Measurements from ENCODE around the gene DIAPH2.

The DIAPH2 gene

GRCh38 chrX:97504431-97504830 lies 819.8 kb downstream of the DIAPH2 start:
- Mint-ChIP-seq H3K9me3 (no peaks in the 10 kb centered on the region), H3K27me3 (no peaks in the 10 kb centered on the region), H3K4me3 (no peak overlapping the region), H3K4me1 (ENCODE audit: low read depth) (no peaks in the 10 kb centered on the region), H3K27ac (no peak overlapping the region), H3K36me3 (ENCODE audit: low read depth) (no peaks in the 10 kb centered on the region)
- intact Hi-C loops (cut with micrococcal nuclease), result no loop called here

GRCh38 chrX:97517763-97518162 lies 833.1 kb downstream of the DIAPH2 start:
- Mint-ChIP-seq H3K4me3 (no peak overlapping the region), H3K36me3 (ENCODE audit: low read depth) (peaks cover 5% of the 10 kb centered on the region), H3K4me1 (ENCODE audit: low read depth) (no peaks in the 10 kb centered on the region), H3K27me3 (no peaks in the 10 kb centered on the region), H3K9me3 (no peaks in the 10 kb centered on the region), H3K27ac (no peak overlapping the region)
- intact Hi-C loops (cut with micrococcal nuclease), result no loop called here

DNA sequence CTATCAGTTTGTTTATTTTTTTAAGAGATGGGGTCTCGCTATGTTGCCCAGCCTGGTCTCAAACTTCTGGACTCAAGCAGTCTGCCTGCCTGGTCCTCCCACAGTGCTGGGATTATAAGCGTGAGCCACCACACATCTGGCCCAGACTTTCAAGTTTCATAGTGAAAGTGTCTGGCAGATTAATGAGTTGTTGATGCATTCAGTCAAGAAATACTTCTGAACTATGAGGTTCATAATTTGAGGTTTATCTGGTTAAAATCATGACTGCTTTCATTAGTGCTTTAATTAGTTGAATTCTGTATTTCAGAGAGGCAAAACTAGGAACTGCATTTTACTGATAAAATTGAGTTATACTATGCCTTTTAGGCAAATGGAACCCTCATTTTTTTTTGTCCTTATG lies 837.7 kb downstream of the DIAPH2 start:
- Mint-ChIP-seq H3K9me3 (no peaks in the 10 kb centered on the region), H3K4me3 (no peak overlapping the region), H3K27me3 (no peaks in the 10 kb centered on the region), H3K4me1 (ENCODE audit: low read depth) (peaks cover 8% of the 10 kb centered on the region), H3K36me3 (ENCODE audit: low read depth) (no peaks in the 10 kb centered on the region), H3K27ac (no peak overlapping the region)
- intact Hi-C loops (cut with micrococcal nuclease), result no loop called here

GRCh38 chrX:97524340-97524739 lies 839.7 kb downstream of the DIAPH2 start:
- Mint-ChIP-seq H3K27me3 (no peaks in the 10 kb centered on the region), H3K27ac (no peak overlapping the region), H3K9me3 (no peaks in the 10 kb centered on the region), H3K36me3 (ENCODE audit: low read depth) (no peaks in the 10 kb centered on the region), H3K4me3 (no peak overlapping the region), H3K4me1 (ENCODE audit: low read depth) (peaks cover 23% of the 10 kb centered on the region)
- intact Hi-C loops (cut with micrococcal nuclease), result no loop called here

DNA sequence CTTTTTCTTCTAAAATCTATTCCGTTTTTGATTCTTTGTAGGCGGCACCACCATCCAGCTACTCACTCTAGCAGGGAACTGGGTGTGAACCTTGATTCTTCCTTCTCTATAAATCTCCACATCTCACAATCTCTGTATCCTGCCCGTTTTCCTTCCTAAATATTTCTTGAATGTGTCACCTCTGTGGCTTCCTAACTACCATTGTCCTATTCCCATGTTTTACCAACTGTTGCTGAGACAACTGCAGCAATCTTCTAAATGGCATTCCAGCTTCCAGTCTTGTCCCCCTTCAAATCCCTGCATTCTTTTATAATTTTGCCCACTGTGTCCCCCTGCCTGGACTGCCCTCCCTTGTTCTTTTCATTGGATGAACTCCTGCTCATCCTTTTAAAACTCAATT lies 840.4 kb downstream of the DIAPH2 start:
- Mint-ChIP-seq H3K4me1 (ENCODE audit: low read depth) (peaks cover 30% of the 10 kb centered on the region), H3K4me3 (no peak overlapping the region), H3K27me3 (no peaks in the 10 kb centered on the region), H3K36me3 (ENCODE audit: low read depth) (no peaks in the 10 kb centered on the region), H3K27ac (no peak overlapping the region), H3K9me3 (no peaks in the 10 kb centered on the region)
- intact Hi-C loops (cut with micrococcal nuclease), result no loop called here

GRCh38 chrX:97525981-97526380 lies 841.3 kb downstream of the DIAPH2 start:
- Mint-ChIP-seq H3K27me3 (no peaks in the 10 kb centered on the region), H3K27ac (no peak overlapping the region), H3K4me3 (no peak overlapping the region), H3K36me3 (ENCODE audit: low read depth) (peaks cover 5% of the 10 kb centered on the region), H3K4me1 (ENCODE audit: low read depth) (peaks cover 31% of the 10 kb centered on the region), H3K9me3 (peaks cover 7% of the 10 kb centered on the region)
- intact Hi-C loops (cut with micrococcal nuclease), result no loop called here

DNA sequence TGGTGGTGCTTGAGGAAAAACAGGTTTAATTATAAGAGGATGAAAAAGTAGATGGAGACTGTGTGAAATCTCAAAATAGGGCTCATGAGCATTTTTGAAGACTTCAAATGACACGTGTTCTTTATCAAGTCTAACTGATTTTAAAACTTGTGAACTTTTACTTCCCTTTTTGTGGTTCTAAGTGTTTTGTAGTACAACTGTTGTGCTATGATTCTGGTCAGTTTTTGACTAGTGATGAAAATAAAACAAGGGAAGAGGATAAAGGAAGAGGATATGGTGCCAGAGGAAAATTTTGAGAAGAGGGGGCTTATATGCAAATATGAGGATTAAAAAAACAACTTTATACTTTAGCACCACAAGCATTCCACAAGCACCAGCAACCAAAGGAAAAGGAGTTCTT lies 843.1 kb downstream of the DIAPH2 start:
- Mint-ChIP-seq H3K4me3 (no peak overlapping the region), H3K27ac (no peak overlapping the region), H3K9me3 (peaks cover 9% of the 10 kb centered on the region), H3K36me3 (ENCODE audit: low read depth) (peaks cover 6% of the 10 kb centered on the region), H3K4me1 (ENCODE audit: low read depth) (peaks cover 31% of the 10 kb centered on the region), H3K27me3 (no peaks in the 10 kb centered on the region)
- intact Hi-C loops (cut with micrococcal nuclease), result no loop called here

GRCh38 chrX:97529536-97530200 lies 845.0 kb downstream of the DIAPH2 start:
- Mint-ChIP-seq H3K4me3 (no peak overlapping the region), H3K27me3 (no peaks in the 10 kb centered on the region), H3K9me3 (peaks cover 9% of the 10 kb centered on the region), H3K36me3 (ENCODE audit: low read depth) (peaks cover 6% of the 10 kb centered on the region), H3K4me1 (ENCODE audit: low read depth) (peaks cover 31% of the 10 kb centered on the region), H3K27ac (no peak overlapping the region)
- intact Hi-C loops (cut with micrococcal nuclease), result no loop called here

GRCh38 chrX:97531825-97532224 lies 847.2 kb downstream of the DIAPH2 start:
- Mint-ChIP-seq H3K27me3 (no peaks in the 10 kb centered on the region), H3K4me1 (ENCODE audit: low read depth) (peaks cover 25% of the 10 kb centered on the region), H3K4me3 (no peak overlapping the region), H3K9me3 (peaks cover 9% of the 10 kb centered on the region), H3K36me3 (ENCODE audit: low read depth) (peaks cover 6% of the 10 kb centered on the region), H3K27ac (no peak overlapping the region)
- intact Hi-C loops (cut with micrococcal nuclease), result no loop called here

GRCh38 chrX:97538745-97539144 lies 854.1 kb downstream of the DIAPH2 start:
- intact Hi-C loops (cut with micrococcal nuclease), result no loop called here
- no peak overlapping the region for H3K27ac Mint-ChIP-seq
- H3K9me3 Mint-ChIP-seq, result no peaks in the 10 kb centered on the region
- no peaks in the 10 kb centered on the region for H3K27me3 Mint-ChIP-seq
- H3K4me3 Mint-ChIP-seq, result no peak overlapping the region
- H3K36me3 Mint-ChIP-seq (ENCODE audit: low read depth), result no peaks in the 10 kb centered on the region
- H3K4me1 Mint-ChIP-seq (ENCODE audit: low read depth), result no peaks in the 10 kb centered on the region

- no peaks in the 10 kb centered on the region for H3K36me3 Mint-ChIP-seq (ENCODE audit: low read depth)
- no peaks in the 10 kb centered on the region for H3K27me3 Mint-ChIP-seq
- no peaks in the 10 kb centered on the region for H3K4me1 Mint-ChIP-seq (ENCODE audit: low read depth)
- intact Hi-C loops (cut with micrococcal nuclease), result no loop called here
- no peak overlapping the region for H3K4me3 Mint-ChIP-seq
- no peaks in the 10 kb centered on the region for H3K9me3 Mint-ChIP-seq
- H3K27ac Mint-ChIP-seq, result no peak overlapping the region
These were observed 855.4 kb downstream of the DIAPH2 start for GRCh38 chrX:97539970-97540519.

DNA sequence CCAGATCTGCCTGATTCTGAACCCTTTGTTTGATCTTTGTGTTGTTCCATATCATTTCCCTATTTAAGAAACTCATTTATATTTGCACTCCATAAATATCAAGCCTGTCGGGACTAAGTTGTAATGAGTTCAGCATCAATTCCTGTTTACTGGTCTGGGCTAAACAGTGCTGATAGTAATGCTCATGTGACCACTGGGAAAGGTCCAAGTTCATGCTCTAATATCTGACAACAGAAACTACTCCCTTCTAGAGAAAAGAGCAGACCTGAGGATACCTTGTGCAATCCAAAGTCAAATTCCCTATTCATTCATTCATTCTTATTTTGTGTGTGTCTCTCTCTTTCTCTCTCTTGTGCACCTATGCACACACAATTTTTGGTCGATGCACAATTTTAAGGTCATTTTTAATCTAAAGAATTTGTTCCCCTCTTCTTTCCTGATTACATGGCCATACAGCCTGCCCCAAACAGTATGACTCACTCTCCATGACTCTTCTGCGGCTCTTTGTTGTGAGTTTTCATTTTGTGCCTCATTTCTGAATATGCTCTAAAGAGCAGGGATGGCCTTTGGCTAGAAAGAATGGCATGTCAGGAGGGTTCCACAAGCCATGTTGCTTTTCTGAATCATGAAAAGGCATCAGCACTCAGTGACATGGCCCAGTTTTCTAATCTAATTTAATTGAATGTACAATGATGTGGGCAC lies 863.4 kb downstream of the DIAPH2 start:
- Mint-ChIP-seq H3K27ac (no peak overlapping the region), H3K4me3 (no peak overlapping the region), H3K27me3 (no peaks in the 10 kb centered on the region), H3K4me1 (ENCODE audit: low read depth) (no peaks in the 10 kb centered on the region), H3K9me3 (no peaks in the 10 kb centered on the region), H3K36me3 (ENCODE audit: low read depth) (no peaks in the 10 kb centered on the region)
- intact Hi-C loops (cut with micrococcal nuclease), result no loop called here

DNA sequence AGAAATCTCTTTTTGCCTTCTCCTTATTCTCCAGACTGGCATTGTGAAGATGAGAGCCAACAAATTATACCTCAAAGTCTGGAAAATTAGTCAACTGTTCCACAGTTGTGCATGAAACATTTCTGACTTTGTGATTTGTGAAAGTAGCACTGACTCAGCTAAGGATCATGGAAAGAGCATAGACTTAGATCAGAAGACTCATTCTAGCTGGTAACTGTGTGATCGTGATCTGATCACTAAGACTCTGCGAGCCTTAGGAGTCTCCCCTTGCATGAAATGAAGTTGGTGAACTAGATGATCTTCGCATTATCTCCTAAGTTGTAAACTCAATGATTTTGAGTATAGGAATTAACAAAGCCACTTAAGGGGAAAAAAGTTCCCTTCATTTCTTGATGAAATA lies 867.2 kb downstream of the DIAPH2 start:
- H3K4me3 Mint-ChIP-seq, result no peak overlapping the region
- no peaks in the 10 kb centered on the region for H3K9me3 Mint-ChIP-seq
- H3K27ac Mint-ChIP-seq, result no peak overlapping the region
- intact Hi-C loops (cut with micrococcal nuclease), result no loop called here
- no peaks in the 10 kb centered on the region for H3K27me3 Mint-ChIP-seq
- H3K4me1 Mint-ChIP-seq (ENCODE audit: low read depth), result no peaks in the 10 kb centered on the region
- H3K36me3 Mint-ChIP-seq (ENCODE audit: low read depth), result peaks cover 7% of the 10 kb centered on the region

DNA sequence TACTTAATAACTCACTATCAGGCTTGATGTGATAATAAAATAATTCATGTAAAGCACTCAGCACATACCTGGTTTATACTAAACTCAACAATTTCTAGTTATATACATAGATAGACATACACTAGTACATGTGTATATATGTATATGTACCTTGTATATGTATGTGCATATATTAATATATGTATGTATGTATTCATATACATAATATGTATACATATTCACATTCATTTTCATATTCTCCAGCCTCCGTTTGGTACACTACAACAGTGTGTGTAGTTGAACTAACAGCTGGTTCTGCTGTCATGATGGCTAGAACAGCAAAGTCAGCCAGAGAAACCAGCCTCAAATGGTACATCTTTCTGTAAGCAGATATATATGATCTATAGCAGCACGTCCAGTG lies 869.2 kb downstream of the DIAPH2 start:
- Mint-ChIP-seq H3K27me3 (no peaks in the 10 kb centered on the region), H3K27ac (no peak overlapping the region), H3K4me1 (ENCODE audit: low read depth) (no peaks in the 10 kb centered on the region), H3K36me3 (ENCODE audit: low read depth) (peaks cover 7% of the 10 kb centered on the region), H3K4me3 (no peak overlapping the region), H3K9me3 (no peaks in the 10 kb centered on the region)
- intact Hi-C loops (cut with micrococcal nuclease), result no loop called here
